Hepatocyte (in vitro differentiated cells): ENCODE data around the gene SLC25A38.

Experiments
- EZH2 ChIP-seq: fragments of 200-600 bp; sonication (generic); IDR thresholded peaks from 2 replicates; pipeline ENCODE4 v1.6.1; 2016; ENCODE audit warnings: antibody characterized with exemption, mild to moderate bottlenecking, borderline replicate concordance
- EZH2phosphoT487 ChIP-seq: fragments of 200-600 bp; sonication (generic); IDR thresholded peaks from one replicate; pipeline ENCODE4 v1.6.1; 2018; ENCODE audit warnings: antibody characterized with exemption, mild to moderate bottlenecking, low read depth, moderate library complexity; ENCODE audit not compliant: unreplicated experiment, severe bottlenecking
- TF ChIP-seq, protein P1 (sequence below): fragments of 200-600 bp; sonication (generic); IDR thresholded peaks from 2 replicates; pipeline ENCODE4 v1.5.1; 2016; ENCODE audit warnings: antibody characterized with exemption, mild to moderate bottlenecking; ENCODE audit not compliant: poor library complexity

DNA sequence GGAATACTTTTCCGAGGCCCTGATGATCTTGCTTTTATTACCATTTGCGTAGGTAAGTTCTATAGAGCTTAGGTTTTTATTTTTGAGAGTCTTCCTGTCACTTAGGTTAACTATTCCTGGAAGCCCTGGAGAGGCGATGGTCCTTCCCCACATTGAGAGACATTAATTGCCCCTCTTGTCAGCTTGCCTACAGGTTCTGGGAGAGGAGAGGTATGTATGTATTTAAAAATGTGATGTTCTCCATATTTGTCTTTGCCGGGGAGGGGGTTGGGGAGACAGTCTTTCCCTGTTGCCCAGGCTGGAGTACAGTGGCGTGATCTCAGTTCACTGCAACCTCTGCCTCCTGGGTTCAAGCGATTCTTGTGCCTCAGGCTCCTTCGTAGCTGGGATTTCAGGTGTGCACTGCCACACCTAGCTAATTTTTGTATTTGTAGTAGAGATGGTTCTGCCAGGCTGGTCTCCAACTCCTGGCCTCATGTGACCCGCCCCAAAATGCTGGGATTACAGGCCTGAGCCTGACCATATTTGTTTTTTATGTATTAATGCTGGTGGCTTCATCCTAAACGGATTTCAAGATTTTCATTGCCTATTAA lies 29.6 kb downstream of the SLC25A38 start:
- TF ChIP-seq, protein P1, sequence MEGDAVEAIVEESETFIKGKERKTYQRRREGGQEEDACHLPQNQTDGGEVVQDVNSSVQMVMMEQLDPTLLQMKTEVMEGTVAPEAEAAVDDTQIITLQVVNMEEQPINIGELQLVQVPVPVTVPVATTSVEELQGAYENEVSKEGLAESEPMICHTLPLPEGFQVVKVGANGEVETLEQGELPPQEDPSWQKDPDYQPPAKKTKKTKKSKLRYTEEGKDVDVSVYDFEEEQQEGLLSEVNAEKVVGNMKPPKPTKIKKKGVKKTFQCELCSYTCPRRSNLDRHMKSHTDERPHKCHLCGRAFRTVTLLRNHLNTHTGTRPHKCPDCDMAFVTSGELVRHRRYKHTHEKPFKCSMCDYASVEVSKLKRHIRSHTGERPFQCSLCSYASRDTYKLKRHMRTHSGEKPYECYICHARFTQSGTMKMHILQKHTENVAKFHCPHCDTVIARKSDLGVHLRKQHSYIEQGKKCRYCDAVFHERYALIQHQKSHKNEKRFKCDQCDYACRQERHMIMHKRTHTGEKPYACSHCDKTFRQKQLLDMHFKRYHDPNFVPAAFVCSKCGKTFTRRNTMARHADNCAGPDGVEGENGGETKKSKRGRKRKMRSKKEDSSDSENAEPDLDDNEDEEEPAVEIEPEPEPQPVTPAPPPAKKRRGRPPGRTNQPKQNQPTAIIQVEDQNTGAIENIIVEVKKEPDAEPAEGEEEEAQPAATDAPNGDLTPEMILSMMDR = no peak
- TF ChIP-seq EZH2 (no peak), EZH2phosphoT487 (no peak)
